Mesodermal cell (in vitro differentiated cells): Measurements from ENCODE around the gene TSPAN18.

ENCODE experiments used
- H3K27ac ChIP-seq: 2 replicates; pipeline ENCODE4 v1.7.0; 2013; ENCODE audit warnings: mild to moderate bottlenecking, low read depth, low read length, moderate library complexity; ENCODE audit not compliant: severe bottlenecking
- H3K36me3 ChIP-seq: 2 replicates; pipeline ENCODE4 v1.7.1; 2013; ENCODE audit warnings: mild to moderate bottlenecking, low read length, moderate library complexity; ENCODE audit not compliant: control insufficient read depth, insufficient read depth
- H3K4me1 ChIP-seq: one replicate; pipeline ENCODE4 v1.7.1; 2013; ENCODE audit warnings: mild to moderate bottlenecking, low read length; ENCODE audit not compliant: insufficient read depth, control insufficient read depth, poor library complexity, severe bottlenecking
- H3K4me3 ChIP-seq: 2 replicates; pipeline ENCODE4 v1.7.0; 2013; ENCODE audit warnings: low read length, control low read depth, mild to moderate bottlenecking; ENCODE audit not compliant: insufficient read depth, poor library complexity, severe bottlenecking; ENCODE audit errors: extremely low read depth
- H3K9me3 ChIP-seq: 2 replicates; pipeline ENCODE4 v1.7.1; 2013; ENCODE audit warnings: mild to moderate bottlenecking, low read length, moderate library complexity; ENCODE audit not compliant: control insufficient read depth
- WGBS, 2 experiments: methylation state at CpG; one replicate each; pipeline ENCODE4 v1.1.5; 2013; ENCODE audit warnings: missing lambda C conversion rate in 2 of 2; ENCODE audit not compliant: insufficient coverage in 2 of 2; 5-methylcytosine and 5-hydroxymethylcytosine counted together

Gene TSPAN18

GRCh38 chr11:44812971-44813370, 86.2 kb downstream of the TSPAN18 start:
- H3K27ac ChIP-seq, result no peak overlapping the region
- no peaks in the 10 kb centered on the region for H3K9me3 ChIP-seq
- H3K36me3 ChIP-seq, result peaks cover 9% of the 10 kb centered on the region
- H3K4me3 ChIP-seq, result no peak overlapping the region
- WGBS, 2 experiments, result 84 to 92% methylated on average over 8 to 9 of the region's 9 CpGs
- no peaks in the 10 kb centered on the region for H3K4me1 ChIP-seq

GRCh38 chr11:44813401-44813800, 86.6 kb downstream of the TSPAN18 start:
- no peak overlapping the region for H3K27ac ChIP-seq
- H3K9me3 ChIP-seq, result no peaks in the 10 kb centered on the region
- peaks cover 9% of the 10 kb centered on the region for H3K36me3 ChIP-seq
- no peaks in the 10 kb centered on the region for H3K4me1 ChIP-seq
- 75 to 89% methylated on average over 4 of the region's 4 CpGs for WGBS, 2 experiments
- no peak overlapping the region for H3K4me3 ChIP-seq

GRCh38 chr11:44814881-44815592, 88.3 kb downstream of the TSPAN18 start:
- Histone ChIP-seq H3K27ac (no peak overlapping the region), H3K4me3 (no peak overlapping the region), H3K4me1 (no peaks in the 10 kb centered on the region), H3K36me3 (peaks cover 13% of the 10 kb centered on the region), H3K9me3 (no peaks in the 10 kb centered on the region)
- 82 to 100% methylated on average over 3 to 4 of the region's 5 CpGs for whole genome bisulfite sequencing, 2 experiments

- Histone ChIP-seq H3K27ac (no peak overlapping the region), H3K4me1 (no peaks in the 10 kb centered on the region), H3K4me3 (no peak overlapping the region), H3K36me3 (peaks cover 15% of the 10 kb centered on the region), H3K9me3 (no peaks in the 10 kb centered on the region)
- 92 to 97% methylated on average over 6 to 8 of the region's 8 CpGs for WGBS, 2 experiments
Measured at GRCh38 chr11:44815917-44816456, 89.2 kb downstream of the TSPAN18 start.

GRCh38 chr11:44816761-44817160, 90.0 kb downstream of the TSPAN18 start:
- no peaks in the 10 kb centered on the region for H3K9me3 ChIP-seq
- 100% methylated on average over 3 of the region's 3 CpGs; no CpG with 5 or more reads in 1 of the 2 experiments for WGBS, 2 experiments
- H3K4me3 ChIP-seq, result no peak overlapping the region

GRCh38 chr11:44817207-44817949, 90.6 kb downstream of the TSPAN18 start:
- H3K4me1 ChIP-seq, result no peaks in the 10 kb centered on the region
- H3K4me3 ChIP-seq, result no peak overlapping the region
- peak overlapping the region; percentile 62 for H3K27ac ChIP-seq
- peaks cover 15% of the 10 kb centered on the region for H3K36me3 ChIP-seq
- 92 to 96% methylated on average over 4 of the region's 4 CpGs for WGBS, 2 experiments
- H3K9me3 ChIP-seq, result no peaks in the 10 kb centered on the region

More at GRCh38 chr11:44816761-44817160, 90.0 kb downstream of the TSPAN18 start:
- no peaks in the 10 kb centered on the region for H3K4me1 ChIP-seq
- peaks cover 15% of the 10 kb centered on the region for H3K36me3 ChIP-seq
- peak overlapping the region; percentile 62 for H3K27ac ChIP-seq

- H3K4me1 ChIP-seq, result no peaks in the 10 kb centered on the region
- H3K36me3 ChIP-seq, result peaks cover 15% of the 10 kb centered on the region
- 91 to 100% methylated on average over 3 of the region's 4 CpGs for WGBS, 2 experiments
- H3K4me3 ChIP-seq, result no peak overlapping the region
- peak overlapping the region; percentile 62 for H3K27ac ChIP-seq
- H3K9me3 ChIP-seq, result no peaks in the 10 kb centered on the region
Measured at GRCh38 chr11:44818110-44818509, 91.3 kb downstream of the TSPAN18 start.

- H3K4me1 ChIP-seq, result peaks cover 7% of the 10 kb centered on the region
- 88 to 91% methylated on average over 6 to 8 of the region's 8 CpGs for WGBS, 2 experiments
- H3K4me3 ChIP-seq, result no peak overlapping the region
- peaks cover 15% of the 10 kb centered on the region for H3K36me3 ChIP-seq
- no peaks in the 10 kb centered on the region for H3K9me3 ChIP-seq
- no peak overlapping the region for H3K27ac ChIP-seq
Measured at GRCh38 chr11:44819346-44819745, 92.6 kb downstream of the TSPAN18 start.

- Histone ChIP-seq H3K27ac (no peak overlapping the region), H3K4me3 (no peak overlapping the region)
- WGBS, 2 experiments, result 100% methylated on average over 1 of the region's 2 CpGs; no CpG with 5 or more reads in 1 of the 2 experiments
Measured at GRCh38 chr11:44822369-44822768, 95.6 kb downstream of the TSPAN18 start.

GRCh38 chr11:44823006-44823405, 96.2 kb downstream of the TSPAN18 start:
- whole genome bisulfite sequencing, 2 experiments, result 71 to 74% methylated on average over 8 of the region's 9 CpGs
- Histone ChIP-seq H3K4me1 (peaks cover 22% of the 10 kb centered on the region), H3K9me3 (no peaks in the 10 kb centered on the region)

More at GRCh38 chr11:44822369-44822768, 95.6 kb downstream of the TSPAN18 start:
- Histone ChIP-seq H3K9me3 (no peaks in the 10 kb centered on the region), H3K36me3 (peaks cover 6% of the 10 kb centered on the region), H3K4me1 (peaks cover 22% of the 10 kb centered on the region)

More at GRCh38 chr11:44823006-44823405, 96.2 kb downstream of the TSPAN18 start:
- Histone ChIP-seq H3K27ac (peak overlapping the region; percentile 89), H3K4me3 (no peak overlapping the region), H3K36me3 (peaks cover 6% of the 10 kb centered on the region)
